HUES6 (cell line): Measurements from ENCODE around the gene TNS3.

Source experiments
- H3K27ac ChIP-seq: 2 replicates; pipeline ENCODE4 v1.7.0; 2013; ENCODE audit warnings: low read depth, mild to moderate bottlenecking, low read length, inconsistent platforms
- H3K27me3 ChIP-seq: 2 replicates; pipeline ENCODE4 v1.6.1; 2013; ENCODE audit warnings: low read length; ENCODE audit not compliant: control insufficient read depth, insufficient read depth
- H3K36me3 ChIP-seq: 2 replicates; pipeline ENCODE4 v1.6.1; 2013; ENCODE audit warnings: low read length; ENCODE audit not compliant: control insufficient read depth, insufficient read depth
- H3K4me1 ChIP-seq: 2 replicates; pipeline ENCODE4 v1.6.1; 2013; ENCODE audit warnings: low read length; ENCODE audit not compliant: control insufficient read depth, insufficient read depth
- H3K4me3 ChIP-seq: 2 replicates; pipeline ENCODE4 v1.5.1; 2013; ENCODE audit warnings: low read depth, low read length
- H3K9ac ChIP-seq: one replicate; pipeline ENCODE4 v1.6.1; 2013; ENCODE audit warnings: mild to moderate bottlenecking, low read length
- H3K9me3 ChIP-seq: 2 replicates; pipeline ENCODE4 v1.6.1; 2013; ENCODE audit warnings: low read depth, low read length; ENCODE audit not compliant: control insufficient read depth, insufficient read depth

The TNS3 gene

DNA sequence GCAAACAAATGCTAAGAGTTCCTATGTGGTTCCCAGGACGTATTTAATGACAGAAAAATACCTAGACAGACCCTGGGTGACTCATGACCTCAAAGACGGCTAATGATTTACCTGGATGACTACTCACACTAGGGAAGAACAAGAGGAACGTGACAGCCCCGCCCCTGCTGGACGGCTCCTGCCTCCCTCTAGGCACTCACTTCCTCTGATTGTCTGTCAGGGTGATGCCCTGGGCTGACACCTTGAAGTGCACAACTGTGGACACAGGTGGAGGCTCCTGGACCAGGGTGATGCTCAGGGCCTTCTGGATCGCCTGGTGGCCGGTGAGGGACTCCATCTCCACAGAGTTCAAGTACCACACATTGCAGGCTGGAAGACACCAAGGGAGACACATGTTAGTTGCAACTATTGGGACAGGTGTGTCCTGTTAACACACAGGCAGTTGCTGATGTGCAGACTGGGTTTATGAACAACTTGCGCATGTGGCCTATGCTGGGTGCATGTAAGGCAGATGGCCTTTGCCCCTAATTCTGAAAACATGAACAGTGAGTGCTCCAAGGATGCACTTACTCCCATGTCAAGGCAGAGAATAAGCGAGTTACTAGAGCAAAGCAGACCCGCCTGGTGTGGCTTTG is 298.3 kb downstream of the TNS3 start:
- Histone ChIP-seq H3K9ac (no peak overlapping the region), H3K4me3 (no peak overlapping the region), H3K27me3 (no peaks in the 10 kb centered on the region), H3K27ac (no peak overlapping the region), H3K9me3 (no peaks in the 10 kb centered on the region), H3K4me1 (no peaks in the 10 kb centered on the region), H3K36me3 (peaks cover 43% of the 10 kb centered on the region)

DNA sequence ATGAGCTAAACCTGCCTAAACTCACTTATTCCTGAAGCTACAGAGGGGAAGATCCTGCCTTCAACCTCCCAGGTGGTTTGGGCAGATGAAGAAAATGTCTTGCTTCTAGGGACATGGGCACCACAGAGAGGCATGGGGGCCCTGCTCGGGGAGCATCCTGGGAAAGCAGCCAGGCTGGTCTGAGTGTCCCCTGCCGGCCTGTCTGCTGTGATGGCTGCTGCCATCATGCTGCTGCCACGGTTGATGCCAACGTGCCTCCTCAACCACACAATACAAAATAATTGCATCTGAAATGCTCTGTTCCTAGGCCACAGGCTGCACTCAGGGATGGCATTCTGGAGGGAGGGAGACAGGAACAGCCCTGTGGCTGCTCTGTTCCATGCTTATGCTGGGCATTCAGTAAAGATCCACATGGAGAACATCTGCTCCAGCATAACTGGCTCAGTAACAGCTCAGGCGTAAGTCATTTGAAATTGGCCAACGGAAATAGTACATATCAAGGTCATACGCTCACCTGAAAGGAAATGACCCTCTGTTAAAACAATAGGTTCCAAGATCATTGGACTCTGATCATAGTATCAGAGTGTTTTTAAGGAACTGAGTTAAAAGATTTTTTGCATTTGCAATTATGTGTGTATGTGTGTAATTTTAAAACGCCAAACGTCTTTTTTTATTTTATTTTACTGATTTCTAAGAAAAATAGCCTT is 299.0 kb downstream of the TNS3 start:
- no peak overlapping the region for H3K9ac ChIP-seq
- H3K27me3 ChIP-seq: no peaks in the 10 kb centered on the region
- H3K9me3 ChIP-seq: no peaks in the 10 kb centered on the region
- H3K36me3 ChIP-seq: peaks cover 44% of the 10 kb centered on the region
- H3K4me1 ChIP-seq: no peaks in the 10 kb centered on the region
- H3K27ac ChIP-seq: no peak overlapping the region
- H3K4me3 ChIP-seq: no peak overlapping the region

DNA sequence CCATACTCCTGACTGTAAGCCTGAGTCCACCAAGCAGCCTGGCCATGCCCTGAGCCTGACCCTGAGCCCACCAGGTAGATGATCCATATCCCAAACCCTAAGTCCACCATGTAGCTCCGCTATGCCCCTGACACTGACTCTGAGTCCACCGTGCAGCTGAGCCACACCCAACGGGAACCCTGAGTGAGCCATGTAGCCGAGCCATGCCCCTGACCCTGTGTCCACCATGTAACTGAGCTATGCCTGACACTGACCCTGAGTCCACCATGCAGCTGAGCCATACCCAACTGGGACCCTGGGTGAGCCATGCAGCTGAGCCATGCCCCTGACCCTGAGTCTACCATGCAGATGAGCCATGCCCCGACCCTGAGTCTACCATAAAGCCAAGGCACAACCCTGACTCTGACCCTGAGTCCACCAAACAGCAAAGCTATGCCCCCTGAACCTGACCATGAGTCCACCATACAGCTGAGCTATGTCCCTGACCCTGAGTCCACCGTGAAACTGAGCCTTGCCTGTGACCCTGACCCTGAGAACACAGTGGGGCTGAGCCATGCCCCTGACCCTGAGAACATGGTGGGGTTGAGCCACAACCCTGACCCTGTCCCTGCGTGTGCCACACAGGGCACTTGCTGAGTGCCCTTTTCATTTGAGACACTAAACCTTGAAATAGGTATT is 299.8 kb downstream of the TNS3 start:
- Histone ChIP-seq H3K4me3 (no peak overlapping the region), H3K4me1 (no peaks in the 10 kb centered on the region), H3K27ac (no peak overlapping the region), H3K9me3 (no peaks in the 10 kb centered on the region), H3K27me3 (no peaks in the 10 kb centered on the region), H3K9ac (no peak overlapping the region), H3K36me3 (peaks cover 51% of the 10 kb centered on the region)

DNA sequence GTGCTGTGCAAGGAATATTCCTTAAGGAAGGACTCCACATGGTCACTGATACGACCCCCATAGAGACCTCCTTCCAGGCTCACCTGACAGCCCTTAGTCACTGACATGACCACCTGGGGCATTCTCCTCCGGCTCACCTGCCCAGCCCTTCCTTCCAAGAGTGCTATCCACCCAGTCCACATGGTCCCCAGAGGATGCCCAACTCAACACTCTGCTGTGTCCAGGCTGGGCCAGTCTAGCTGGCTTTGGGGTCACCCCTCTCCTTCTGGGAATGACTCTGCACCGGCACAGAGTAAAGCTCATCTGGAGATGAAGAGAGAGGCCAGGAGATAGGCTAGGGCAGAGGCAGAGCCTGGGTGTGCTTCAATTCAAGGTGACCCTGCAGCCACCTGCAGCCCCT is 300.8 kb downstream of the TNS3 start:
- no peaks in the 10 kb centered on the region for H3K9me3 ChIP-seq
- no peaks in the 10 kb centered on the region for H3K4me1 ChIP-seq
- H3K36me3 ChIP-seq: peaks cover 54% of the 10 kb centered on the region
- no peaks in the 10 kb centered on the region for H3K27me3 ChIP-seq
- no peak overlapping the region for H3K9ac ChIP-seq
- no peak overlapping the region for H3K27ac ChIP-seq
- no peak overlapping the region for H3K4me3 ChIP-seq

DNA sequence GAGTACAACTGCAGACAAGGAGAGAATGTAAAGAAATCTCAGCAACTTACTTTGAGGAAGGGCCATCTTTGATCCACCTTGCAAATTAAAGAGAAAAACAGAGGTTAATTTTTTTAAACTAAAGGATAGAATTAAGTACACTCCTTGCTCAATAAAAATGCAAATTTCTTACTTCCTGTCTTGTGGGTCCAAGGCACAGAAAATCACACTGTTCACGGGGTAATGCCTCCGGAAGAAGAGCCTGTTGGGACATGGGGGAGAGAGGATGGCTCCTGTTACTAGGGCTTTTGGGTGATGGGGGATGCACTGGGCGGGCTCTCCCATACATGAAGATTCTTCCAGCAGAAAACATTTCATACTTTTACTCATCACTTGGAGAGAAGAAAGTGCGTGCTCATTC is 301.8 kb downstream of the TNS3 start:
- peaks cover 50% of the 10 kb centered on the region for H3K36me3 ChIP-seq

DNA sequence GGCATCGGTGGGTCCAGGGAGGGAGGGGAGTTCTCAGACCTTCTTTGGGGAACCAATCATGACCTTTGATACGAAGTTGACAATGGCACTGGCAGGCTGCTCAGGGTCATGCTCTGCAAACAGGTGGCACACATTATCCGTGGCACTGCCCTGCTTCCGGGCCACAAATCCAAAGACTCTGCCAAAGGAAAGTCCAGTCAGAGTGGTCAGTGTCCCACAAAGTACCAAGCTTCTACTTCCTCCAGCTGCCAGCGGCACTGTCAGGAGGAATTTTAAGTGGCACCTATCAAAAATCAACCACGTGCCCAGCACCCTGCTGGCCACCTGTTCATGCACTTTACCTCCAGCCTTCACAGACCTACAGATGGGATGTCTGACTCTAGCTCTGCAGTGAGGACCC is 303.9 kb downstream of the TNS3 start:
- H3K4me3 ChIP-seq: no peak overlapping the region
- no peak overlapping the region for H3K9ac ChIP-seq
- H3K27ac ChIP-seq: no peak overlapping the region
- H3K36me3 ChIP-seq: peaks cover 32% of the 10 kb centered on the region
- H3K27me3 ChIP-seq: no peaks in the 10 kb centered on the region
- peaks cover 4% of the 10 kb centered on the region; the same call in 1 of the 2 replicates for H3K9me3 ChIP-seq
- H3K4me1 ChIP-seq: no peaks in the 10 kb centered on the region

More for the DNA sequence above, 301.8 kb downstream of the TNS3 start:
- no peaks in the 10 kb centered on the region for H3K9me3 ChIP-seq
- H3K27ac ChIP-seq: no peak overlapping the region
- H3K9ac ChIP-seq: no peak overlapping the region
- no peaks in the 10 kb centered on the region for H3K27me3 ChIP-seq
- no peak overlapping the region for H3K4me3 ChIP-seq
- H3K4me1 ChIP-seq: no peaks in the 10 kb centered on the region

DNA sequence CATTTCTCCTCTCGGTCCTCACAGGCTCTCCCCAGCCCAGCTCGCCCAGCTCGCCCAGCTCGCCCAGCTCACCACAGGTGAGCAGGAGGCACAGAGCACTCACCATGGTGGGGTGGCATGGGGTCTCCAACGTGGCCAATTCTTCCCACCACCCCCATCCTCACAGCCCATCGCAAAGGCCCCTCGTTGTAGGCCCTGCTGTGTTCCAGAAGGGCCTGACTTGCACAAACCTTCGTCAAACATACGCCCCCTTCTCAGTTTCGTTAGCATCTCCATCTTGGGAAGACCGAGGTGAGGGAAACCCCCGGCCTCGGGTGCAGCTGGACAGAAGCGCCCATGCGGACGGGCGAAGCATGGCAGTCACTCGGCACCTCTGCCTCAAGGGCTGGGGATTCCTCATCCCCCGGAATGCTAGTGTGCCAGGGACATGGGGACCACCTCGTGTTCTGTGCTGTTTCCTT is 304.6 kb downstream of the TNS3 start:
- no peak overlapping the region for H3K27ac ChIP-seq
- H3K36me3 ChIP-seq: peaks cover 26% of the 10 kb centered on the region
- no peaks in the 10 kb centered on the region for H3K4me1 ChIP-seq
- no peaks in the 10 kb centered on the region for H3K27me3 ChIP-seq
- no peak overlapping the region for H3K9ac ChIP-seq
- H3K4me3 ChIP-seq: no peak overlapping the region
- peaks cover 5% of the 10 kb centered on the region; the same call in 1 of the 2 replicates for H3K9me3 ChIP-seq

DNA sequence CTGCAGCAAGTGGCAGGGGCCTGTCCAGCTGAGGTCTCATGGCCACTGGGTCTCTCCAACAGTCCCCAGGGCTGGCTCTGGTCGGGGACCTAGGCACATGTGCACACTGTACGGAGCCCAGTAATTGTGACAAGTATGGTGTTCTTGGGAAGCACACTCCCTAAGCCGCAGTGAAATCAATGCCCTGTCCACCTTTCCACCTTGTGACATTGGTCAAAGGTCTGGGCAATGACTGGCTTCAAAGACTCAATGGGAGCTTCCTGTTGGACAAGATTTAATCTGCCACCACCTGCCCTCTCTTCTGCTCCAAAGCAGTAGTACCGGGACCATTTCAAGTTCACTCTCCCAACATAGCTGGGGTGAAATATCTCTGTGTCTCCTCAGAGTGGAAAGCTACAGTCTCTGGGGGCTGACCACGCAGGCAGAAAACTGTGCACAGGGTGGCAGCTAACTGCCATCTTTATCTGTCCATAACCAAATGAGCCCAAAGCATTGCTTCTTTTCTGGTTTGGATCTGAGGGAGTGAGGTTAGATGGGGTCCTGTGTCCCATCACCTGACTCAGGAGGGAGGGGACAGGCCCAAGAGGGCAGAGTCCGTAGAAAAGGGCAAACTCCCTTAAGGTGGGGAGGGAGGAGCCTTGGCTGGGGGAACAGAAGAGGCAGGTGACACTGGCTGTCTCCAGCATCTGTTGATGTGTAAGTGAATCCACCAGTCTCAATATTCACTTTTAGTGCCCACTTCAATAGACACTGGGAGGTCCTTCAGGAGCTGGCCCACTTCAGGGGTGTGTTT is 307.7 kb downstream of the TNS3 start:
- no peak overlapping the region for H3K9ac ChIP-seq
- H3K9me3 ChIP-seq: peaks cover 7% of the 10 kb centered on the region; the same call in 1 of the 2 replicates
- no peaks in the 10 kb centered on the region for H3K4me1 ChIP-seq
- no peaks in the 10 kb centered on the region for H3K27me3 ChIP-seq
- peaks cover 12% of the 10 kb centered on the region for H3K36me3 ChIP-seq
- H3K27ac ChIP-seq: no peak overlapping the region
- no peak overlapping the region for H3K4me3 ChIP-seq

DNA sequence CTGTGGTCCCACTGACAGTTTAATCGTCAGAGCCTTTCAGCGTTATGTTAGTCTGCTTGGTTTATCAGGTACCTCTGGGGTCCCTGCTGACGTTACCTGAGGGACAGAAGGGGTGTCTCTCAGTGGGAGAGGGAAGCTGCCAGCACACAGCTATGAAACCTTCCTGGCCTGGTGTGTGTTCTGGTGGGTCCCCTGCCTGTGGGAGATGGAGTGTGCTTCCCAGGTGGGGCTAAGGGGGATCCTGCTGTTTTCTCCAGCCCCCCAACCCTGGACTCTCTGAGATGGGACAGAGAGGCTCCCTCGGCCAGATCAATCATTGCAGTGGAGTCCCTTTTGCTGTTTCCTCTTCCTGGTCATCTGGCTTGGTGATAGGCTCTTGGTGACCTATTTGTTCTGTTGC is 308.8 kb downstream of the TNS3 start:
- Histone ChIP-seq H3K27me3 (no peaks in the 10 kb centered on the region), H3K4me1 (no peaks in the 10 kb centered on the region), H3K9ac (no peak overlapping the region), H3K9me3 (peaks cover 8% of the 10 kb centered on the region; the same call in 1 of the 2 replicates), H3K27ac (no peak overlapping the region), H3K4me3 (no peak overlapping the region), H3K36me3 (peaks cover 12% of the 10 kb centered on the region)

DNA sequence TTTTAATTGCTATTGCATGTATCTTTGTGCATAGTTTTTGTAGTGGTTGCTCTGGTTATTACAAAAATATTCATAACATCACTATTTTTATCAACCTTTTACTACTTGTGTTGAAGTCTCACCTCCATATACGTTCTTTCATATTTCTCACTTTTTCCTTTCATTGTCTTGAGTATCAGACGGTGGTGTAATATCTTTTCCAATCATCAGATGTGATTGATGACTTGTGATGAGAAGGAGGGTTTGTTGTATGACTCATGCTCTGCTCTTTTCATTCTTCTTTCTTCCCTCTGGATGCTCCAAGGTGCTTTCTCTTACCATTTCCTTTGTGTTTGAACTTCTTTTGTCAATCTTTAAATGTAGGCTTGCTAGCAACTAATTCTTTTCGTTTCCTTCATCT is 310.2 kb downstream of the TNS3 start:
- H3K9me3 ChIP-seq: peaks cover 11% of the 10 kb centered on the region; the same call in 1 of the 2 replicates
- no peak overlapping the region for H3K9ac ChIP-seq
- no peak overlapping the region for H3K27ac ChIP-seq
- H3K4me3 ChIP-seq: no peak overlapping the region
- no peaks in the 10 kb centered on the region for H3K27me3 ChIP-seq
- no peaks in the 10 kb centered on the region for H3K4me1 ChIP-seq
- H3K36me3 ChIP-seq: peaks cover 4% of the 10 kb centered on the region; the same call in 1 of the 2 replicates
